H9 (cell line): ENCODE results near the gene ACOX3. TPM values are rescaled to one million over a fixed set of nuclear protein-coding genes. Genes with fewer than 3 reads are reported as not detected.

Experiments used
- DNase-seq: peaks from one replicate; pipeline ENCODE4 v3.0.0-alpha.2; 2017
- H2AFZ ChIP-seq: one replicate; pipeline ENCODE4 v1.6.1; 2013; ENCODE audit warnings: mild to moderate bottlenecking, low read length, control low read depth, moderate library complexity
- H2AK5ac ChIP-seq: 2 replicates; pipeline ENCODE4 v1.6.1; 2013; ENCODE audit warnings: low read length, control low read depth, mixed read lengths; ENCODE audit not compliant: insufficient read length
- H2BK120ac ChIP-seq: one replicate; pipeline ENCODE4 v1.6.1; 2013; ENCODE audit warnings: low read depth, mild to moderate bottlenecking, low read length, control low read depth, inconsistent platforms; ENCODE audit not compliant: poor library complexity, severe bottlenecking
- H2BK12ac ChIP-seq: 2 replicates; pipeline ENCODE4 v1.6.1; 2013; ENCODE audit warnings: low read length, control low read depth, mixed read lengths, low read depth; ENCODE audit not compliant: insufficient read length
- H2BK15ac ChIP-seq: 2 replicates; pipeline ENCODE4 v1.6.1; 2013; ENCODE audit warnings: low read depth, low read length, control low read depth
- H2BK20ac ChIP-seq: one replicate; pipeline ENCODE4 v1.6.1; 2013; ENCODE audit warnings: low read depth, mild to moderate bottlenecking, low read length, control low read depth, inconsistent platforms; ENCODE audit not compliant: poor library complexity, severe bottlenecking
- H2BK5ac ChIP-seq: 2 replicates; pipeline ENCODE4 v1.6.1; 2013; ENCODE audit warnings: low read length, control low read depth, mixed read lengths; ENCODE audit not compliant: insufficient read length
- H3K14ac ChIP-seq: 2 replicates; pipeline ENCODE4 v1.6.1; 2013; ENCODE audit warnings: low read length, control low read depth; ENCODE audit not compliant: insufficient read depth
- H3K18ac ChIP-seq: 2 replicates; pipeline ENCODE4 v1.6.1; 2013; ENCODE audit warnings: low read depth, mild to moderate bottlenecking, mixed read lengths, low read length, control low read depth; ENCODE audit not compliant: insufficient read length
- H3K23ac ChIP-seq: 2 replicates; pipeline ENCODE4 v1.6.1; 2013; ENCODE audit warnings: low read length, control low read depth, mixed read lengths, low read depth; ENCODE audit not compliant: insufficient read length
- H3K23me2 ChIP-seq: 2 replicates; pipeline ENCODE4 v1.6.1; 2013; ENCODE audit warnings: low read depth, mild to moderate bottlenecking, mixed read lengths, low read length, control low read depth; ENCODE audit not compliant: insufficient read length, poor library complexity, severe bottlenecking
- H3K27ac ChIP-seq: 2 replicates; pipeline ENCODE4 v1.5.1; 2013; ENCODE audit warnings: low read length, control low read depth, mixed read lengths, low read depth; ENCODE audit not compliant: insufficient read length
- H3K27me3 ChIP-seq: 2 replicates; pipeline ENCODE4 v1.6.1; 2013; ENCODE audit warnings: low read length, control low read depth, inconsistent platforms; ENCODE audit not compliant: insufficient read depth
- H3K4ac ChIP-seq: 2 replicates; pipeline ENCODE4 v1.6.1; 2013; ENCODE audit warnings: low read depth, mild to moderate bottlenecking, control low read depth, inconsistent platforms, low read length, moderate library complexity
- H3K4me1 ChIP-seq: 2 replicates; pipeline ENCODE4 v1.6.1; 2013; ENCODE audit warnings: low read length, control low read depth, inconsistent platforms; ENCODE audit not compliant: insufficient read depth
- H3K4me2 ChIP-seq: 2 replicates; pipeline ENCODE4 v1.6.1; 2013; ENCODE audit warnings: low read length, control low read depth, mixed read lengths; ENCODE audit not compliant: insufficient read length, insufficient read depth
- H3K56ac ChIP-seq: 2 replicates; pipeline ENCODE4 v1.6.1; 2013; ENCODE audit warnings: low read depth, mild to moderate bottlenecking, mixed read lengths, low read length, control low read depth; ENCODE audit not compliant: insufficient read length
- H3K79me1 ChIP-seq: 2 replicates; pipeline ENCODE4 v1.6.1; 2013; ENCODE audit warnings: low read depth, mild to moderate bottlenecking, moderate library complexity, low read length, control low read depth, inconsistent platforms; ENCODE audit not compliant: insufficient read depth, poor library complexity, severe bottlenecking
- H3K79me2 ChIP-seq: 2 replicates; pipeline ENCODE4 v1.6.1; 2013; ENCODE audit warnings: low read length, control low read depth, inconsistent platforms; ENCODE audit not compliant: insufficient read depth
- H3K9ac ChIP-seq: 2 replicates; pipeline ENCODE4 v1.6.1; 2013; ENCODE audit warnings: low read length, control low read depth, mixed read lengths; ENCODE audit not compliant: insufficient read length; ENCODE audit errors: extremely low read depth
- H3K9me3 ChIP-seq: one replicate; pipeline ENCODE4 v1.6.1; 2013; ENCODE audit warnings: low read depth, low read length, inconsistent platforms; ENCODE audit not compliant: control insufficient read depth
- H3T11ph ChIP-seq: one replicate; pipeline ENCODE4 v1.6.1; 2013; ENCODE audit warnings: mild to moderate bottlenecking, low read length, control low read depth, inconsistent platforms
- H4K20me1 ChIP-seq: one replicate; pipeline ENCODE4 v1.6.1; 2013; ENCODE audit not compliant: control insufficient read depth, insufficient read length, insufficient read depth
- H4K5ac ChIP-seq: 2 replicates; pipeline ENCODE4 v1.6.1; 2013; ENCODE audit warnings: low read depth, mild to moderate bottlenecking, mixed read lengths, low read length, control low read depth; ENCODE audit not compliant: insufficient read length
- H4K8ac ChIP-seq: replicated peaks from 2 replicates; pipeline ENCODE4 v1.6.1; 2013; ENCODE audit warnings: low read length, control low read depth, mixed read lengths, low read depth; ENCODE audit not compliant: insufficient read length
- H4K91ac ChIP-seq: 2 replicates; pipeline ENCODE4 v1.6.1; 2013; ENCODE audit warnings: low read depth, mild to moderate bottlenecking, moderate library complexity, mixed read lengths, low read length, control low read depth; ENCODE audit not compliant: insufficient read length
- H3K27ac Mint-ChIP-seq, 3 experiments: 2 replicates in 2 of 3; 3 replicates in 1 of 3; pipeline ENCODE4 v1.8.0; 2020 to 2021; ENCODE audit warnings: mixed read lengths in 3 of 3, mild to moderate bottlenecking in 1 of 3, moderate library complexity in 1 of 3
- H3K27me3 Mint-ChIP-seq: 2 replicates; pipeline ENCODE4 v1.8.0; 2021; ENCODE audit warnings: low read depth, mild to moderate bottlenecking, moderate library complexity, mixed read lengths
- H3K36me3 Mint-ChIP-seq, 3 experiments: 2 replicates in 2 of 3; 3 replicates in 1 of 3; pipeline ENCODE4 v1.8.0; 2020 to 2021; ENCODE audit warnings: low read depth in 3 of 3, mixed read lengths in 3 of 3; ENCODE audit not compliant: insufficient read depth in 1 of 3
- H3K4me1 Mint-ChIP-seq, 2 experiments: 2 replicates each; pipeline ENCODE4 v1.8.0; 2020; ENCODE audit warnings: mixed read lengths in 2 of 2
- H3K4me3 Mint-ChIP-seq, 2 experiments: 2 replicates in 1 of 2; 3 replicates in 1 of 2; pipeline ENCODE4 v1.8.0; 2020 to 2021; ENCODE audit warnings: mild to moderate bottlenecking in 2 of 2, mixed read lengths in 2 of 2, moderate library complexity in 1 of 2
- H3K9me3 Mint-ChIP-seq, 2 experiments: 2 replicates in 1 of 2; 3 replicates in 1 of 2; pipeline ENCODE4 v1.8.0; 2020; ENCODE audit warnings: mild to moderate bottlenecking in 2 of 2, mixed read lengths in 2 of 2, moderate library complexity in 1 of 2
- WGBS: extraction: QIAGEN DNeasy Blood & Tissue Kit; methylation state at CpG from one replicate; pipeline ENCODE4 v1.1.7; 2013; ENCODE audit warnings: missing lambda C conversion rate, low lambda C conversion rate, mixed read lengths; ENCODE audit not compliant: insufficient read length; ENCODE audit errors: extremely low coverage; 5-methylcytosine and 5-hydroxymethylcytosine counted together
- total RNA-seq: library from RNA; stranded (reverse); gene quantifications from 2 replicates; pipeline ENCODE4 v1.2.1, GENCODE V29; 2021
- TF ChIP-seq, protein P1 (sequence below): fragments of 200-600 bp; sonication (generic); conservative IDR thresholded peaks from 3 replicates; pipeline ENCODE4 v1.8.0; 2021; ENCODE audit warnings: antibody characterized with exemption, mild to moderate bottlenecking

The ACOX3 gene
- total RNA-seq, 1 experiment from 2014 or later: 13.8 TPM

- H2BK15ac ChIP-seq: no peak overlapping the region
- H3K9me3 ChIP-seq: no peaks in the 10 kb centered on the region
- no peak for DNase-seq
- no peak overlapping the region for H3K23ac ChIP-seq
- H3K36me3 Mint-ChIP-seq: peaks cover 0 to 4% (median 3%) of the 10 kb centered on the region in 3 experiments; a peak in 3 of 7 replicates
- H2BK5ac ChIP-seq: no peak overlapping the region
- WGBS: no CpG with 5 or more reads among the region's 7 CpGs
- H3K18ac ChIP-seq: no peak overlapping the region
- no peaks in the 10 kb centered on the region for H3K23me2 ChIP-seq
- H3K9me3 Mint-ChIP-seq: peaks cover 11 to 12% of the 10 kb centered on the region in 2 experiments
- no peak overlapping the region for H4K5ac ChIP-seq
- no peak overlapping the region for H4K8ac ChIP-seq
- H2BK12ac ChIP-seq: no peak overlapping the region
- H2AK5ac ChIP-seq: no peak overlapping the region
- H3K27me3 ChIP-seq: no peaks in the 10 kb centered on the region
- H3K56ac ChIP-seq: no peak overlapping the region
- no peak overlapping the region for H4K91ac ChIP-seq
- H3K14ac ChIP-seq: no peak overlapping the region
- no peaks in the 10 kb centered on the region for H4K20me1 ChIP-seq
- no peak overlapping the region for H3K4me2 ChIP-seq
- no peak overlapping the region for H3K27ac Mint-ChIP-seq
- no peak overlapping the region for H3K9ac ChIP-seq
- H2BK120ac ChIP-seq: no peak overlapping the region
- no peaks in the 10 kb centered on the region for H3K4me1 Mint-ChIP-seq
- H3K4me3 Mint-ChIP-seq: no peak overlapping the region
- H3K79me1 ChIP-seq: no peaks in the 10 kb centered on the region
- H2AFZ ChIP-seq: no peak overlapping the region
- TF ChIP-seq, protein P1, sequence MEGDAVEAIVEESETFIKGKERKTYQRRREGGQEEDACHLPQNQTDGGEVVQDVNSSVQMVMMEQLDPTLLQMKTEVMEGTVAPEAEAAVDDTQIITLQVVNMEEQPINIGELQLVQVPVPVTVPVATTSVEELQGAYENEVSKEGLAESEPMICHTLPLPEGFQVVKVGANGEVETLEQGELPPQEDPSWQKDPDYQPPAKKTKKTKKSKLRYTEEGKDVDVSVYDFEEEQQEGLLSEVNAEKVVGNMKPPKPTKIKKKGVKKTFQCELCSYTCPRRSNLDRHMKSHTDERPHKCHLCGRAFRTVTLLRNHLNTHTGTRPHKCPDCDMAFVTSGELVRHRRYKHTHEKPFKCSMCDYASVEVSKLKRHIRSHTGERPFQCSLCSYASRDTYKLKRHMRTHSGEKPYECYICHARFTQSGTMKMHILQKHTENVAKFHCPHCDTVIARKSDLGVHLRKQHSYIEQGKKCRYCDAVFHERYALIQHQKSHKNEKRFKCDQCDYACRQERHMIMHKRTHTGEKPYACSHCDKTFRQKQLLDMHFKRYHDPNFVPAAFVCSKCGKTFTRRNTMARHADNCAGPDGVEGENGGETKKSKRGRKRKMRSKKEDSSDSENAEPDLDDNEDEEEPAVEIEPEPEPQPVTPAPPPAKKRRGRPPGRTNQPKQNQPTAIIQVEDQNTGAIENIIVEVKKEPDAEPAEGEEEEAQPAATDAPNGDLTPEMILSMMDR: no peak
- H3K27me3 Mint-ChIP-seq: peaks cover 10% of the 10 kb centered on the region
- H2BK20ac ChIP-seq: no peak overlapping the region
- H3K27ac ChIP-seq: no peak overlapping the region
- no peak overlapping the region for H3K4ac ChIP-seq
- H3K4me1 ChIP-seq: no peaks in the 10 kb centered on the region
- H3T11ph ChIP-seq: no peak overlapping the region
- no peaks in the 10 kb centered on the region for H3K79me2 ChIP-seq
Observed at GRCh38 chr4:8336412-8337075, 104.0 kb downstream of the ACOX3 start.
